Measurements from ENCODE around the gene NTN1.

The NTN1 gene

GRCh38 chr17:9080296-9080914, 59.1 kb downstream of the NTN1 start:
- DNase-seq (ENCODE audit: low read depth), result no peak
- H3K4me3 ChIP-seq (replicated peaks; ENCODE audit: low read depth, low read length), result no peak overlapping the region
- TF ChIP-seq CTCF (IDR thresholded peaks at IDR 0.05; ENCODE audit: low read length, missing control alignments), result no peak

- no peak overlapping the region for H3K4me3 ChIP-seq (replicated peaks; ENCODE audit: low read depth, low read length)
- DNase-seq (ENCODE audit: low read depth), result no peak
- no peak for TF ChIP-seq CTCF (IDR thresholded peaks at IDR 0.05; ENCODE audit: low read length, missing control alignments)
These were observed 59.7 kb downstream of the NTN1 start for GRCh38 chr17:9080983-9081382.

DNA sequence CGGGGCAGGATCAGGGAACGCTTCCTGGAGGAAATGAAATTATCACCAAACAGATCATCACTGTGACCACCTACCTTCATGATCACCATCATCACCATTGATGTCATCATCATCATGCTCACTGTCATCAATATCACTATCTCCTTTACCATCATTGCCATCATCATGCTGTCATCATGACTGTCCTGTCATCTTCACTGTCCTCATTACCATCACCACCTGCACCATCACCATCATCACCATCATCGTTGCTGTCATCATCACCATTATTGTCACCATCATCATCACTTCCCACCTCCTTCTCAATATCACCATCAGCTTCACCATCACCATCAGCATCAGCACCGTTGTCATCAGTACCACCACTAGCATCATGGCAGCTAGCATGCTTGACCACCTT, 65.3 kb downstream of the NTN1 start:
- no peak for TF ChIP-seq CTCF (IDR thresholded peaks at IDR 0.05; ENCODE audit: low read length, missing control alignments)
- DNase-seq (ENCODE audit: low read depth), result no peak
- H3K4me3 ChIP-seq (replicated peaks; ENCODE audit: low read depth, low read length), result no peak overlapping the region

- H3K4me3 ChIP-seq (replicated peaks; ENCODE audit: low read depth, low read length), result no peak overlapping the region
- no peak for DNase-seq (ENCODE audit: low read depth)
- no peak for TF ChIP-seq CTCF (IDR thresholded peaks at IDR 0.05; ENCODE audit: low read length, missing control alignments)
These were observed 66.6 kb downstream of the NTN1 start for GRCh38 chr17:9087921-9088320.

DNA sequence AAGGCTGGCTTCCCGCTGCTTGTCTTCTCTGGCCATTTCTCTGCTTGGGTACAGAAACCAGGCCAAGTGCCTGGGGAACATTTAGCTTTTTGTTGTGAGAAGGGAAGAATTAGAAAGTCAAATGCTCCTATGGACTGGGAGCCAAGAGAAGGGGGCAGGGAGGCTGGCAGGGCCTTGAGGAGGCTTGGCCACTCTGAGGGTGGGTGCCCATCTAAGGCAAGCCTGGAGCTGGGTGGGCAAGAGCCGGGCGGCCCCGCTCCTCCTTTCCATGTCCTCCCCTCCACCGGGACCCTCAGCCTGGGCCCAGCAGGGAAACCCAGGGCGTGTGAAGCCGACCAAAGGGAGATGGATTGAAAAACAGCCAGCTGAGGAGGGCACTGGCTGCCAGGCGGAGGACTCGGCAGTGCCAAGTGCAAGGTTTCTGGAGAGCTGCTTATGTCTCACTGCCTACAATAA, 69.4 kb downstream of the NTN1 start:
- no peak overlapping the region for H3K4me3 ChIP-seq (replicated peaks; ENCODE audit: low read depth, low read length)
- TF ChIP-seq CTCF (IDR thresholded peaks at IDR 0.05; ENCODE audit: low read length, missing control alignments), result no peak
- no peak for DNase-seq (ENCODE audit: low read depth)

GRCh38 chr17:9094193-9094592, 72.9 kb downstream of the NTN1 start:
- H3K4me3 ChIP-seq (replicated peaks; ENCODE audit: low read depth, low read length), result no peak overlapping the region
- TF ChIP-seq CTCF (IDR thresholded peaks at IDR 0.05; ENCODE audit: low read length, missing control alignments), result no peak
- DNase-seq (ENCODE audit: low read depth), result no peak

DNA sequence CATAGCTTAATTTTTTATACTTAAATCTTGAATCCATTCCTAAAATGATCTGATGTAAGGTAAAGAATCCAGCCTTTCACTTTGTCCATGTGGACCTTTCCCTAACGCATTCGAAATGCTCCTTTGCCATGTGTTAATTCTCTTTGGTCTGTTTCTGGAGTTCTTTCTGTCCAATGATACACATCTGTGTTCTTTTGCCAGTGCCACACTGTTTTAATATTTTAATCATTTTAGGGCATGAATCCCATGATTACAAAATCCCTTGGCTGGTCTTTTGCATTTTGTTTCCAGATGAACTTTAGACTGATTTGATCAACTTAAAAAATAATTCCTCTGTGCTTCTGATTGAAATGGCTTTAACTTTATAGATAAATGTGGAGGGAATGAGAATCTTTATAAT, 74.1 kb downstream of the NTN1 start:
- DNase-seq (ENCODE audit: low read depth), result no peak
- TF ChIP-seq CTCF (IDR thresholded peaks at IDR 0.05; ENCODE audit: low read length, missing control alignments), result no peak
- no peak overlapping the region for H3K4me3 ChIP-seq (replicated peaks; ENCODE audit: low read depth, low read length)

Data from fibroblast of pulmonary artery (primary cell).